DOHH2 (cell line): ENCODE results near the gene PLPP3.

ENCODE experiments used
- EZH2phosphoT487 ChIP-seq: fragments of 200-600 bp; sonication (generic); IDR thresholded peaks from 2 replicates; pipeline ENCODE4 v1.6.1; 2017; ENCODE audit warnings: borderline replicate concordance, mild to moderate bottlenecking, antibody characterized with exemption, low read length, moderate library complexity, mixed read lengths
- TF ChIP-seq, protein P1 (sequence below): fragments of 200-600 bp; sonication (generic); IDR thresholded peaks from one replicate; pipeline ENCODE4 v1.5.1; 2014; ENCODE audit warnings: antibody characterized with exemption, mild to moderate bottlenecking, low read depth, low read length; ENCODE audit not compliant: poor library complexity, severe bottlenecking

- TF ChIP-seq, protein P1, sequence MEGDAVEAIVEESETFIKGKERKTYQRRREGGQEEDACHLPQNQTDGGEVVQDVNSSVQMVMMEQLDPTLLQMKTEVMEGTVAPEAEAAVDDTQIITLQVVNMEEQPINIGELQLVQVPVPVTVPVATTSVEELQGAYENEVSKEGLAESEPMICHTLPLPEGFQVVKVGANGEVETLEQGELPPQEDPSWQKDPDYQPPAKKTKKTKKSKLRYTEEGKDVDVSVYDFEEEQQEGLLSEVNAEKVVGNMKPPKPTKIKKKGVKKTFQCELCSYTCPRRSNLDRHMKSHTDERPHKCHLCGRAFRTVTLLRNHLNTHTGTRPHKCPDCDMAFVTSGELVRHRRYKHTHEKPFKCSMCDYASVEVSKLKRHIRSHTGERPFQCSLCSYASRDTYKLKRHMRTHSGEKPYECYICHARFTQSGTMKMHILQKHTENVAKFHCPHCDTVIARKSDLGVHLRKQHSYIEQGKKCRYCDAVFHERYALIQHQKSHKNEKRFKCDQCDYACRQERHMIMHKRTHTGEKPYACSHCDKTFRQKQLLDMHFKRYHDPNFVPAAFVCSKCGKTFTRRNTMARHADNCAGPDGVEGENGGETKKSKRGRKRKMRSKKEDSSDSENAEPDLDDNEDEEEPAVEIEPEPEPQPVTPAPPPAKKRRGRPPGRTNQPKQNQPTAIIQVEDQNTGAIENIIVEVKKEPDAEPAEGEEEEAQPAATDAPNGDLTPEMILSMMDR: no peak
- TF ChIP-seq EZH2phosphoT487: no peak
Observed at GRCh38 chr1:56512724-56513494, 66.5 kb downstream of the PLPP3 start.
